Uterus (tissue), 4 donors: ENCODE results near the gene NRDE2. TPM values are rescaled to one million over a fixed set of nuclear protein-coding genes. Genes with fewer than 3 reads are reported as not detected.
A peak's percentile ranks its signal among the peaks of the same experiment; 100 is the strongest.

Experiments
- DNase-seq, 2 donors: peaks; one replicate each; pipeline ENCODE4 v3.0.0-alpha.2; 2019 to 2020
- H3K27ac ChIP-seq, 2 donors: fragments of 200-600 bp; sonication (generic); 1 replicate in 1 of 2; 2 replicates in 1 of 2; pipeline ENCODE4 v1.5.1; 2016 to 2018
- H3K27me3 ChIP-seq, 2 donors: fragments of 200-600 bp; sonication (generic); one replicate each; pipeline ENCODE4 v1.5.1; 2018 to 2019; ENCODE audit warnings: control low read depth in 1 of 2
- H3K36me3 ChIP-seq, 2 donors: fragments of 200-600 bp; sonication (generic); one replicate each; pipeline ENCODE4 v1.5.1; 2019; ENCODE audit warnings: control low read depth in 1 of 2
- H3K4me1 ChIP-seq, 2 donors: fragments of 200-600 bp; sonication (generic); one replicate each; pipeline ENCODE4 v1.5.1; 2018 to 2019; ENCODE audit warnings: control low read depth in 1 of 2
- H3K4me3 ChIP-seq, 2 donors: fragments of 200-600 bp; sonication (generic); 1 replicate in 1 of 2; 2 replicates in 1 of 2; pipeline ENCODE4 v1.5.1; 2018 to 2019; ENCODE audit warnings: mild to moderate bottlenecking in 1 of 2
- H3K9me3 ChIP-seq, 2 donors: fragments of 200-600 bp; sonication (generic); one replicate each; pipeline ENCODE4 v1.5.1; 2019; ENCODE audit warnings: control low read depth in 1 of 2
- CTCF ChIP-seq, 4 experiments: fragments of 200-600 bp in 2 of 4; fragments of 450-650 bp in 2 of 4; sonication (generic) in 2 of 4; IDR thresholded peaks; one replicate each; pipeline ENCODE4 v1.5.1; 2016 to 2019; ENCODE audit warnings: antibody characterized with exemption in 4 of 4, mild to moderate bottlenecking in 2 of 4, moderate library complexity in 1 of 4
- POLR2A ChIP-seq, 2 donors: fragments of 450-650 bp; IDR thresholded peaks; one replicate each; pipeline ENCODE4 v1.6.1; 2016; ENCODE audit warnings: antibody characterized with exemption in 2 of 2, mild to moderate bottlenecking in 1 of 2, moderate library complexity in 1 of 2
- intact Hi-C: fragments of 100-400 bp; cut with DNase I; formaldehyde crosslinking; loops from one replicate; pipeline ENCODE4 v1.15.1; 2023; ENCODE audit warnings: low total_unique reads
- total RNA-seq, 4 donors: library from RNA; depleted of rRNA in 3 of 4; stranded (reverse); fragments of >200 nt in 3 of 4; gene quantifications; one replicate each; pipeline versions ENCODE4 v1.1.0 to v1.2.4, GENCODE V29; 2014 to 2023
- donor health status: DM: yes; HTN: yes; CAD: no.

NRDE2 gene
- total RNA-seq, 4 donors from 2014 or later, result 2.1 to 31.1 (median 27.0) TPM

DNA sequence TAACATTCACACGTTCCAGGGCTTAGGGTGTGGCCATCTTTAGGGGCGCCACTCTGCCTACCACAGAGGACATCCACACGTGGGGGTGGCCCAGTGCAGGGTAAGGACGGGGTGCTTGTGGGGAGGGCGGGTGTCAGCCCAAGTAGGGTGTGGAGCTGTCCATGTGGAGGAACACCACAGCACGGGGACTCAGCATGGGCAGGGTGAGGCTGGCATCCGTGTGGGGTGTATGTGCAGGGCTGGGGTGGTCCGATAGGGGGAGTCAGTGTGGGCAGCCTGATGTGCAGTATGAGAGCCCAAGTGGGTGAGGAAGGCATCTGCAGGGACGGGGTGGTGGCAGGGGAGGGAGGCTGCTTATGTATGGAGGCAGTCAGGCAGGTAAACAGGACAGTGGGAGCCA, 57.7 kb downstream of the NRDE2 start:
- Histone ChIP-seq H3K36me3 (no peaks in the 10 kb centered on the region), H3K9me3 (no peaks in the 10 kb centered on the region), H3K4me1 (no peaks in the 10 kb centered on the region), H3K4me3 (no peak overlapping the region), H3K27ac (peak overlapping the region in 1 of 2 donors; percentile 15), H3K27me3 (no peaks in the 10 kb centered on the region)
- no peak for DNase-seq
- TF ChIP-seq POLR2A (IDR thresholded peaks at IDR 0.05) (no peak), CTCF (IDR thresholded peaks at IDR 0.05) (no peak)
- intact Hi-C loops, result no loop called here

GRCh38 chr14:90273532-90273931, 58.2 kb downstream of the NRDE2 start:
- Histone ChIP-seq H3K4me3 (no peak overlapping the region), H3K27ac (no peak overlapping the region), H3K27me3 (no peaks in the 10 kb centered on the region), H3K9me3 (no peaks in the 10 kb centered on the region), H3K36me3 (no peaks in the 10 kb centered on the region), H3K4me1 (no peaks in the 10 kb centered on the region)
- intact Hi-C loops, result no loop called here
- TF ChIP-seq POLR2A (IDR thresholded peaks at IDR 0.05) (no peak), CTCF (IDR thresholded peaks at IDR 0.05) (no peak)
- peak in 1 of 2 donors; percentile 20 for DNase-seq

DNA sequence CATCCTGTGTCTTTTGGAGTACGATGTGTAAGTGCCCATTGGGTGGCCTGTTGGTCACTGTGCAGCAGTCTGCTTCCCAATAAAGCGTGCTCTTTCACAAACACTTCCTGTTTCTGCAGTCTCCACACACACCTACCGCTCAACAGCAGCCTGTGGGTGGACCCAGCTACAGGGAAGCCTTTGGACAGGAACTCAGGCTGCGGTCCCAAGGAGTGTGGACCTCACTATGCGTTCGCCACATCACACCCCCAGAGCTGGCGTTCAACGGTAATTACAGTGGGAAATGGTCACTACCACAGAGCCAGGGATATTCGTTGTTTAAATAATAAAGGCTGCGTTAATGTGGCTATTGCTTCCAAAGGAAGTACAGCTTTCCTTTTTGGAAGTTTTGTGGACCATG, 59.2 kb downstream of the NRDE2 start:
- intact Hi-C loops, result no loop called here
- H3K27ac ChIP-seq, result peak overlapping the region in 1 of 2 donors; percentile 19
- no peak overlapping the region for H3K4me3 ChIP-seq
- no peaks in the 10 kb centered on the region for H3K36me3 ChIP-seq
- H3K4me1 ChIP-seq, result no peaks in the 10 kb centered on the region
- no peak for TF ChIP-seq CTCF (IDR thresholded peaks at IDR 0.05)
- no peak for TF ChIP-seq POLR2A (IDR thresholded peaks at IDR 0.05)
- no peaks in the 10 kb centered on the region for H3K9me3 ChIP-seq
- peak in 1 of 2 donors; percentile 24 for DNase-seq
- H3K27me3 ChIP-seq, result no peaks in the 10 kb centered on the region

GRCh38 chr14:90268420-90268819, 63.3 kb downstream of the NRDE2 start:
- no peaks in the 10 kb centered on the region for H3K36me3 ChIP-seq
- H3K4me3 ChIP-seq, result no peak overlapping the region
- no peak overlapping the region for H3K27ac ChIP-seq
- no peak for DNase-seq
- H3K27me3 ChIP-seq, result no peaks in the 10 kb centered on the region
- H3K9me3 ChIP-seq, result no peaks in the 10 kb centered on the region
- H3K4me1 ChIP-seq, result no peaks in the 10 kb centered on the region
- TF ChIP-seq CTCF (IDR thresholded peaks at IDR 0.05), result no peak
- no peak for TF ChIP-seq POLR2A (IDR thresholded peaks at IDR 0.05)
- intact Hi-C loops, result no loop called here

GRCh38 chr14:90266441-90267154, 65.1 kb downstream of the NRDE2 start:
- DNase-seq, result no peak
- H3K4me1 ChIP-seq, result no peaks in the 10 kb centered on the region
- H3K36me3 ChIP-seq, result no peaks in the 10 kb centered on the region
- H3K4me3 ChIP-seq, result no peak overlapping the region
- no peaks in the 10 kb centered on the region for H3K9me3 ChIP-seq
- H3K27ac ChIP-seq, result no peak overlapping the region
- TF ChIP-seq POLR2A (IDR thresholded peaks at IDR 0.05) (no peak), CTCF (IDR thresholded peaks at IDR 0.05) (no peak)
- H3K27me3 ChIP-seq, result no peaks in the 10 kb centered on the region
- intact Hi-C loops, result no loop called here
